OCI-LY7 (cell line): ENCODE measurements around the gene CLSTN3. TPM values are rescaled to one million over a fixed set of nuclear protein-coding genes. Genes with fewer than 3 reads are reported as not detected.

Experiments used
- BruUV-seq: library from RNA; stranded (reverse); fragments of 400-500 nt; replicated peaks from 2 replicates; lab custom pipeline; 2021; lab: Mats Ljungman, UMichigan
- CTCF ChIA-PET: fragments of 300-600 bp; sonication (Branson Sonifier 250); formaldehyde crosslinking; loops from one replicate; lab custom pipeline; 2022; ENCODE audit warnings: antibody characterized with exemption; ENCODE audit not compliant: unreplicated experiment; lab: Charles Lee
- POLR2A ChIA-PET: fragments of 300-600 bp; sonication (Branson Sonifier 250); formaldehyde crosslinking; loops from one replicate; lab custom pipeline; 2022; ENCODE audit warnings: antibody characterized with exemption; lab: Charles Lee
- DNase-seq: peaks from one replicate; pipeline ENCODE4 v3.0.0-alpha.2; 2015; ENCODE audit warnings: low spot score
- H2AFZ ChIP-seq: fragments of 200-600 bp; sonication (generic), shearing (Covaris generic); 2 replicates; pipeline ENCODE4 v1.6.1; 2014; ENCODE audit warnings: mild to moderate bottlenecking, antibody characterized with exemption, low read length, moderate library complexity
- H3K27ac ChIP-seq: fragments of 200-600 bp; sonication (generic); 2 replicates; pipeline ENCODE4 v1.5.1; 2014; ENCODE audit warnings: mixed run types, low read depth, mild to moderate bottlenecking, moderate library complexity, low read length, inconsistent platforms; ENCODE audit not compliant: poor library complexity, severe bottlenecking
- H3K36me3 ChIP-seq: fragments of 200-600 bp; sonication (generic); 2 replicates; pipeline ENCODE4 v1.6.1; 2014; ENCODE audit warnings: mild to moderate bottlenecking, antibody characterized with exemption, low read length, moderate library complexity, mixed read lengths; ENCODE audit not compliant: insufficient read depth
- H3K4me1 ChIP-seq: fragments of 200-600 bp; sonication (generic); 2 replicates; pipeline ENCODE4 v1.5.1; 2014; ENCODE audit warnings: mild to moderate bottlenecking, low read length; ENCODE audit not compliant: insufficient read depth, poor library complexity, severe bottlenecking
- H3K4me2 ChIP-seq: fragments of 200-600 bp; sonication (generic); 2 replicates; pipeline ENCODE4 v1.6.1; 2014; ENCODE audit warnings: mild to moderate bottlenecking, low read length
- H3K4me3 ChIP-seq: fragments of 200-600 bp; sonication (generic); 2 replicates; pipeline ENCODE4 v1.5.1; 2014; ENCODE audit warnings: mild to moderate bottlenecking, low read depth, low read length; ENCODE audit not compliant: poor library complexity, severe bottlenecking
- H3K79me2 ChIP-seq: fragments of 200-600 bp; sonication (generic); 2 replicates; pipeline ENCODE4 v1.6.1; 2016; ENCODE audit warnings: low read depth, mild to moderate bottlenecking, low read length, moderate library complexity, mixed read lengths; ENCODE audit not compliant: insufficient read depth
- H3K9me2 ChIP-seq: fragments of 200-600 bp; sonication (generic); 2 replicates; pipeline ENCODE4 v1.6.1; 2016; ENCODE audit warnings: mild to moderate bottlenecking, low read length, mixed read lengths; ENCODE audit not compliant: insufficient read depth
- H3K9me3 ChIP-seq: fragments of 200-600 bp; sonication (generic); 2 replicates; pipeline ENCODE4 v1.6.1; 2014; ENCODE audit warnings: mild to moderate bottlenecking, mixed run types, low read length, mixed read lengths
- H4K20me1 ChIP-seq: fragments of 200-600 bp; sonication (generic); 2 replicates; pipeline ENCODE4 v1.6.1; 2014; ENCODE audit warnings: mild to moderate bottlenecking, antibody characterized with exemption, low read length, moderate library complexity, mixed read lengths; ENCODE audit not compliant: insufficient read depth
- CTCF ChIP-seq: fragments of 200-600 bp; sonication (generic); conservative IDR thresholded peaks from 2 replicates; pipeline ENCODE4 v1.5.1; 2014; ENCODE audit warnings: mild to moderate bottlenecking, antibody characterized with exemption, low read length, moderate library complexity, mixed read lengths
- EZH2phosphoT487 ChIP-seq: fragments of 200-600 bp; sonication (generic); IDR thresholded peaks from 2 replicates; pipeline ENCODE4 v1.6.1; 2018; ENCODE audit warnings: low read depth, borderline replicate concordance, mild to moderate bottlenecking, mixed run types, antibody characterized with exemption, low read length, moderate library complexity, mixed read lengths
- intact Hi-C: fragments of 100-400 bp; cut with micrococcal nuclease; formaldehyde crosslinking; loops from one replicate; pipeline ENCODE4 v1.10.0; 2022; ENCODE audit not compliant: unreplicated experiment
- total RNA-seq, 2 experiments: library from RNA; depleted of rRNA in 1 of 2; stranded (reverse); fragments of >200 nt in 1 of 2; shearing (Covaris generic) in 1 of 2; gene quantifications; 2 replicates each; pipeline ENCODE4 v1.2.3, GENCODE V29; 2014 to 2022

Gene CLSTN3
- total RNA-seq, 2 experiments from 2014 or later = 18.5 to 34.2 TPM

GRCh38 chr12:7134396-7135166 lies 4.4 kb downstream of the CLSTN3 start:
- Histone ChIP-seq H3K9me3 (no peaks in the 10 kb centered on the region), H3K4me1 (peaks cover 13% of the 10 kb centered on the region), H4K20me1 (no peaks in the 10 kb centered on the region), H3K79me2 (no peaks in the 10 kb centered on the region), H3K4me2 (no peak overlapping the region), H2AFZ (no peak overlapping the region), H3K27ac (no peak overlapping the region), H3K36me3 (peaks cover 11% of the 10 kb centered on the region), H3K9me2 (no peaks in the 10 kb centered on the region), H3K4me3 (no peak overlapping the region)
- intact Hi-C loops = no loop called here
- no peak for DNase-seq
- BruUV-seq = no TSS peak
- ChIA-PET CTCF (no interaction called here), POLR2A (no interaction called here)
- TF ChIP-seq CTCF (no peak), EZH2phosphoT487 (no peak)

- no peaks in the 10 kb centered on the region for H4K20me1 ChIP-seq
- H3K36me3 ChIP-seq = peaks cover 11% of the 10 kb centered on the region
- no peaks in the 10 kb centered on the region for H3K9me2 ChIP-seq
- H3K9me3 ChIP-seq = no peaks in the 10 kb centered on the region
- no peak overlapping the region for H3K4me2 ChIP-seq
- H3K79me2 ChIP-seq = no peaks in the 10 kb centered on the region
- DNase-seq = no peak
- no peak overlapping the region for H3K4me3 ChIP-seq
- no peak for TF ChIP-seq EZH2phosphoT487
- no peak for TF ChIP-seq CTCF
- peaks cover 8% of the 10 kb centered on the region for H3K4me1 ChIP-seq
- POLR2A ChIA-PET = no interaction called here
- no peak overlapping the region for H3K27ac ChIP-seq
- BruUV-seq = no TSS peak
- CTCF ChIA-PET = no interaction called here
- intact Hi-C loops = no loop called here
- no peak overlapping the region for H2AFZ ChIP-seq
Observed at GRCh38 chr12:7136071-7136470, 5.9 kb downstream of the CLSTN3 start.

DNA sequence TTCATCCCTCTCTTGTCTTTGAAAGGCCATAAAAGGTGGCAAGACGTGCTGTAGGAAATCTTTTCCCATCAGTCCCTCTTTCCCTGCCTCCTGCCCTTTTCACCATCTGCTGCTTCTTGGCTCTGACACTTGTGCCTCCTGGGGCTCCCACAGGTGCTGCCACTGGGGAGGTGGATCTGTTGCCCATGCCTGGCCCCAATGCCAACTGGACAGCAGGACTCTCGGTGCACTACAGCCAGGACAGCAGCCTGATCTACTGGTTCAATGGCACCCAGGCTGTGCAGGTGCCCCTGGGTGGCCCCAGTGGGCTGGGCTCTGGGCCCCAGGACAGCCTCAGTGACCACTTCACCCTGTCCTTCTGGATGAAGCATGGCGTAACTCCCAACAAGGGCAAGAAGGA lies 6.5 kb downstream of the CLSTN3 start:
- no TSS peak for BruUV-seq
- DNase-seq = no peak
- intact Hi-C loops = no loop called here
- no peaks in the 10 kb centered on the region for H3K9me2 ChIP-seq
- no peak overlapping the region for H3K4me2 ChIP-seq
- no peak overlapping the region for H2AFZ ChIP-seq
- H3K9me3 ChIP-seq = no peaks in the 10 kb centered on the region
- no peak overlapping the region for H3K4me3 ChIP-seq
- ChIA-PET CTCF (no interaction called here), POLR2A (no interaction called here)
- H4K20me1 ChIP-seq = no peaks in the 10 kb centered on the region
- no peaks in the 10 kb centered on the region for H3K79me2 ChIP-seq
- H3K27ac ChIP-seq = no peak overlapping the region
- TF ChIP-seq CTCF (no peak), EZH2phosphoT487 (no peak)
- H3K36me3 ChIP-seq = peaks cover 11% of the 10 kb centered on the region
- peaks cover 2% of the 10 kb centered on the region for H3K4me1 ChIP-seq
